Smooth muscle cell (in vitro differentiated cells): Measurements from ENCODE around the gene SP2. TPM values are rescaled to one million over a fixed set of nuclear protein-coding genes. Genes with fewer than 3 reads are reported as not detected.

Experiments used
- DNase-seq: peaks from one replicate; lab custom pipeline; 2025; ENCODE audit not compliant: unreplicated experiment; lab: John Stamatoyannopoulos, UW
- H2AFZ ChIP-seq: fragments of 200-600 bp; sonication (generic); 2 replicates; pipeline ENCODE4 v1.6.0; 2016; ENCODE audit warnings: antibody characterized with exemption, low read depth, mild to moderate bottlenecking
- H3F3A ChIP-seq: fragments of 200-600 bp; sonication (generic); 2 replicates; pipeline ENCODE4 v1.6.0; 2017; ENCODE audit warnings: antibody characterized with exemption, low read depth
- H3K27ac ChIP-seq: fragments of 200-600 bp; sonication (generic); 2 replicates; pipeline ENCODE4 v1.5.1; 2016; ENCODE audit warnings: low read depth, mild to moderate bottlenecking
- H3K27me3 ChIP-seq: fragments of 200-600 bp; sonication (generic); 2 replicates; pipeline ENCODE4 v1.6.1; 2016; ENCODE audit warnings: low read depth, mild to moderate bottlenecking
- H3K36me3 ChIP-seq: fragments of 200-600 bp; sonication (generic); 2 replicates; pipeline ENCODE4 v1.5.1; 2016; ENCODE audit warnings: low read depth
- H3K4me1 ChIP-seq: fragments of 200-600 bp; sonication (generic); 2 replicates; pipeline ENCODE4 v1.5.1; 2016; ENCODE audit warnings: low read depth
- H3K4me2 ChIP-seq: fragments of 200-600 bp; sonication (generic); 2 replicates; pipeline ENCODE4 v1.6.0; 2016; ENCODE audit warnings: mild to moderate bottlenecking
- H3K4me3 ChIP-seq: fragments of 200-600 bp; sonication (generic); 2 replicates; pipeline ENCODE4 v1.5.1; 2016; ENCODE audit warnings: mild to moderate bottlenecking
- H3K79me2 ChIP-seq: fragments of 200-600 bp; sonication (generic); 2 replicates; pipeline ENCODE4 v1.6.0; 2016; ENCODE audit warnings: low read depth, mild to moderate bottlenecking
- H3K9ac ChIP-seq: fragments of 200-600 bp; sonication (generic); 2 replicates; pipeline ENCODE4 v1.6.0; 2016; ENCODE audit warnings: low read depth
- H3K9me3 ChIP-seq: fragments of 200-600 bp; sonication (generic); replicated peaks from 2 replicates; pipeline ENCODE4 v1.5.1; 2016; ENCODE audit warnings: low read depth
- H4K20me1 ChIP-seq: fragments of 200-600 bp; sonication (generic); 2 replicates; pipeline ENCODE4 v1.6.0; 2016; ENCODE audit warnings: low read depth
- CTCF ChIP-seq: fragments of 200-600 bp; sonication (generic); IDR thresholded peaks from 2 replicates; pipeline ENCODE4 v1.5.1; 2017; ENCODE audit warnings: borderline replicate concordance, mild to moderate bottlenecking, antibody characterized with exemption; ENCODE audit not compliant: insufficient read depth, poor library complexity, severe bottlenecking
- WGBS: methylation state at CpG from one replicate; pipeline ENCODE4 v1.1.7; 2016; ENCODE audit warnings: low lambda C conversion rate; 5-methylcytosine and 5-hydroxymethylcytosine counted together
- polyA plus RNA-seq: library from polyadenylated mRNA; unstranded; fragments of >200 nt; fragmentation: Nextera tagmentation; extraction: Ambion mirVana; gene quantifications from 2 replicates; pipeline ENCODE4 v1.2.1, GENCODE V29; 2016
- total RNA-seq: library from RNA; depleted of rRNA; stranded (reverse); fragments of >200 nt; gene quantifications from 2 replicates; pipeline ENCODE4 v1.2.3, GENCODE V29; 2014

SP2 gene
- total and polyA plus RNA-seq, 2 experiments from 2014 or later: 2.4 to 9.0 TPM

GRCh38 chr17:47873200-47874090 lies 22.6 kb upstream of the SP2 start:
- Histone ChIP-seq H3F3A (peaks cover 13% of the 10 kb centered on the region), H3K4me2 (peak overlapping the region; percentile 88), H3K79me2 (no peaks in the 10 kb centered on the region), H3K9me3 (no peaks in the 10 kb centered on the region), H3K27me3 (no peaks in the 10 kb centered on the region), H3K4me1 (peaks cover 42% of the 10 kb centered on the region), H3K36me3 (no peaks in the 10 kb centered on the region), H3K4me3 (no peak overlapping the region), H3K9ac (no peak overlapping the region), H4K20me1 (no peaks in the 10 kb centered on the region), H2AFZ (no peak overlapping the region), H3K27ac (no peak overlapping the region)
- DNase-seq: no peak
- TF ChIP-seq CTCF: no peak
- 60% methylated on average over 4 of the region's 4 CpGs for WGBS

- Histone ChIP-seq H3K4me1 (peaks cover 43% of the 10 kb centered on the region), H3K9ac (no peak overlapping the region), H3K9me3 (no peaks in the 10 kb centered on the region), H3K27me3 (no peaks in the 10 kb centered on the region), H3K4me3 (no peak overlapping the region), H3K27ac (no peak overlapping the region), H3F3A (peaks cover 20% of the 10 kb centered on the region), H3K36me3 (no peaks in the 10 kb centered on the region), H3K4me2 (peak overlapping the region; percentile 61), H3K79me2 (no peaks in the 10 kb centered on the region), H4K20me1 (no peaks in the 10 kb centered on the region), H2AFZ (no peak overlapping the region)
- 57% methylated on average over 11 of the region's 11 CpGs for WGBS
- no peak for DNase-seq
- no peak for TF ChIP-seq CTCF
Measured at GRCh38 chr17:47875011-47875985, 20.7 kb upstream of the SP2 start.

GRCh38 chr17:47877368-47878034 lies 18.5 kb upstream of the SP2 start:
- Histone ChIP-seq H3K9ac (peak overlapping the region; percentile 88), H4K20me1 (no peaks in the 10 kb centered on the region), H3K4me1 (peaks cover 36% of the 10 kb centered on the region), H3K9me3 (no peaks in the 10 kb centered on the region), H3F3A (peaks cover 21% of the 10 kb centered on the region), H3K27ac (peak overlapping the region; percentile 98), H2AFZ (no peak overlapping the region), H3K27me3 (no peaks in the 10 kb centered on the region), H3K36me3 (no peaks in the 10 kb centered on the region), H3K79me2 (no peaks in the 10 kb centered on the region), H3K4me2 (peak overlapping the region; percentile 74), H3K4me3 (no peak overlapping the region)
- DNase-seq: no peak
- no peak for TF ChIP-seq CTCF
- WGBS: 8% methylated on average over 9 of the region's 9 CpGs
